Stimulated activated CD8-positive, alpha-beta memory T cell treated with anti-CD3 and anti-CD28 coated beads, Interleukin-7, amount 100 ng/mL, for 24 hours (primary cell): Measurements from ENCODE around the gene CLSTN2.

Experiments
- DNase-seq: peaks from one replicate; pipeline ENCODE4 v3.0.0-alpha.2; 2020; ENCODE audit warnings: low read depth

The CLSTN2 gene

DNA sequence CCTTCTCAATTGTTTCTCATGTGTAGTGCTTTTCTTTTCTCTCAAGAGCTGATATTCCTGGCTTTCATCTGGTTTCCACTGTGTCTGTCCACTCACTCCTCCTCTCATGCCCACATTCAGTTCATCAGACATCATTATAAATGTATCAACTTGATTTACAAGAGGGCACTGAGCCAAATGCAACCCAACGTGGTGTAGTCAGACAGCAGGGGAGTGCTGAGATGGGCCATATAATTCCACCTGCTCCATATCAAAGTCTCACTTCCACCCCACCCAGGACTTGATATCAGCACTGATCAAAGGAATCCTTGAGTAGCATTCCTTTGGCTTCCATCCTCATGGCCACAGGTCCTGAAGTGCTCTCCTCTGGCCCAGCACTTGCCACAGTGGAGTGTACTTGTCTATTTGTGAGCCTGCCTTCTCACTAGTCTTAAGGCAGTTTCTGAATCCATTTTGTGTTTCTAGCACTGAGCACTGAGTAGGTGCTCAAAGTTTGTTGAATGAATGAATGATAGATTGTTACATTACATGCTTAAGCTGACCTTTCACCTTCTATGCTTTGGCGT is 252.8 kb downstream of the CLSTN2 start:
- DNase-seq, result no peak

DNA sequence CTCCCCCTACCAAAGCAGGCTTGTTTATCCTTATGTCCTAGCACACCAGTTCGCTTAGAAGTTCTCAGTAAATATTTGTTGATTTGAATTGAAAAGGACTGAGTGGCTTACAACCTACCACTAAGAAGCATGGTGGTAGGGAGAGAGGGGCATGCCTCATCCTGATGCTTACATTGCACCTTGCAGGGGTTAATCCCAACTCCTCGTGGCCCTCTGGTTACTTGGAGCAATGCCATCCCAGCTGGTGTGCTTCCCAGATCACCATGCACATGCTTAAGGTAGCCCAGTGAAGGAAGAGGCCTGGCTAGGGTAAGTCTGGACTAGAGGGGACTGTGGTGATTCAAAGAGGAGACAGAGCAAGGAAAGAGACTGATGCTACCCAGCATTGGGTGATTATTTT is 253.3 kb downstream of the CLSTN2 start:
- DNase-seq, result no peak

DNA sequence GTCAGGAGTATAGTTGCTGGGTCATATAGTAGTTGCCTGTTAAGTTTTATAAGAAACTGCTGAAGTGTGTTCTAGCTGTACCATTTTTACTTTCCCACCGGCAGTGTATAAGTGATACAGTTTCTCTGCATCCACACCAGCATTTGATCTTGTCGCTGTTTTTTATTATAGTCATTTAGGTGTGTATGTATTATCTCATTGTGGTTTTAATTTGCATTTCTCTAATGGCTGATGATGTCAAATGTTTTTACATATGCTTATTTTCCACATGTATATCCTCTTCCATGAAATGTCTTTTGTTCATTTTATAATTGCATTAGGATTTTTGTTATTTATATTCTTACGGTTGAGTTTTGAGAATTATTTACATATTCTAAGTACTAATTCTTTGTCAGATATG is 254.3 kb downstream of the CLSTN2 start:
- no peak for DNase-seq

DNA sequence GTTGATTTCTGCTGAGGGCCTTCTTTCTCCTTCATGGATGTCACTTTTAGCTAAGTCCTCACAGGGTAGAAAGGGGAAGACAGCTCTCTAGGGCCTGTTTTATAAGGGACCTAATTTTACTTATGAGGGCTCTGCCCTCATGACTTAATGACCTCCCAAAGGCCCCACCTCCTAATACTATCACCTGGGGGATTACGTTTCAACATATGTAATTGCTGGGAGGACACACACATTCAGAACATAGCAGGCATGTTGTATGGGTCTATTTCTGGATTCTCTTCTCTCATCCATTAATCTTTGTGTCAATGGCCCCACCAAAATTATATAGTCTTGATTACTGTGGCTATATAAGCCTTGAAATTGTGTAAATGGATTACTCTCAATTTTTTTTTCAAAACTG is 255.0 kb downstream of the CLSTN2 start:
- no peak for DNase-seq

DNA sequence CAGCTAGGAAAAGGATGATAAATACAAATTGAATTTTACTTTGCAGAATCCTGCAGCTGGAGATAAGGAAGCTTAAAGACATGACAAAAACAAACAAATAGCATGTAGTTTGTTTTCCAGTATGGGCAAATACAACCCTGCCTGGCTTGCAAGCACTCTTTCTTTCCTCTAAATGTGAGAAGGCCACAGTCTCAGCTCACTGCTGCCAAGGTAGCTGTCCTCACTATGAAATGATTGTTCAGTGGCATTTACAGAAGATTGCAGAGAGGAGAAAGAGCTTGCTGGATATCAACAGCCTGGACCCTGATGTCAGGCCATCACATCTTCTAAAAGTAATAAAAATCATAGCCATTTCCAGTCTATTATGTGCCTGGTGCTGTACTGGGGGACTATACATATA is 262.0 kb downstream of the CLSTN2 start:
- no peak for DNase-seq

DNA sequence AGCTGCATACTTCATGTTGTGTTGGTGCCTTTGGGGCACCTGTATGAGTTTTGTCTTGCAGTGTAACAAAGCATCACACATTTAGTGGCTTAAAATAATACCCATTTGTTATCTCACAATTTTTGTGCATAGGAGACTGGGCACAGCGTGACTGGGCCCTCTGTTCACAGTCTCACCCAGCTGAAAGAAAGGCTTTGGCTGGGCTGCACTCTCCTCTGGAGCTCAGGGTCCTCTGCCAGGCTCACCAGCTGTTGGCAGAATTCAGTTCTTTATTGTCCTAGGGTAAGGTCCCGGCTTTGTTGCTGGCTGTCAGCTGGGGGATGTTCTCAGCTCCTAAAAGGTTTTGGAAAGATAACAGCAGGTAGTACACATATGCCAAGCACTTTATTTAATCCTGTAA is 263.3 kb downstream of the CLSTN2 start:
- DNase-seq, result no peak

DNA sequence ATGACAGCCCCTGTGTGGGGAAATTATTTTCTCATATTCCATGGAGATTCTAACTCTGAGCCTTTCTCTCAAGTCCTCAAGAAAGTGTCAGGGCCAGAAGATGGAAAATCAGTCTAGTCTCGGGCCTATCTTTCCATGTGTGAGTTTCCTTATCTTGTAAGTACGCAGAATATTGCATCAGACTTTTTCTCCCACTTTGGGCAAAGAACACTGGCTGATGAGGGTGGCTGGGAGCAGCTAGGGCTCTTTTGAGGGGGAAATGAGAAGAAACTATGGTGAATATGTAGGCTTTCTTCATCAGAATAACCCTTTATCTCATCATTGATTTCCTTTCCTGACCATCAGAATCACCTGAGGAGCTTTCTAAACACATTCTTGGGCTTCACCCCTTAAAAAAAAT is 264.0 kb downstream of the CLSTN2 start:
- no peak for DNase-seq

DNA sequence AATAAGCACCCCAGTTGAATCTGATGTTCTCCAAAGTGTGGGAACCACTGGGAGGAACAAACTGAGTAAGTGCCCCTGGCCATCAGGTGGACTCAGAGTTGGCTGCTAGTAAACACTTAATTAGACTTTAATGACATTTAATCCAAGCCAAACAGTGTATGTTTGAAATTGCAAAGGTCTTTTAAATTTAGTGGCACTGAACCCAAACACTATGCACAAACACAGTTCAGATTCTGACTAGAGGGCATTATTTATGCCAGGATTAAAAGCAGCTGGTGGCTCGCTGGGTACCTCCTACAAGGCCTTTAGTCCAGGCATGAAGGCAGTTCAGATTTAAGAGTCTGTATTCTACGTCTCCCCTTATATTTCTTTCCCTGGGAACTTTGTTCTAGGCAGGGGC is 264.8 kb downstream of the CLSTN2 start:
- DNase-seq, result no peak

DNA sequence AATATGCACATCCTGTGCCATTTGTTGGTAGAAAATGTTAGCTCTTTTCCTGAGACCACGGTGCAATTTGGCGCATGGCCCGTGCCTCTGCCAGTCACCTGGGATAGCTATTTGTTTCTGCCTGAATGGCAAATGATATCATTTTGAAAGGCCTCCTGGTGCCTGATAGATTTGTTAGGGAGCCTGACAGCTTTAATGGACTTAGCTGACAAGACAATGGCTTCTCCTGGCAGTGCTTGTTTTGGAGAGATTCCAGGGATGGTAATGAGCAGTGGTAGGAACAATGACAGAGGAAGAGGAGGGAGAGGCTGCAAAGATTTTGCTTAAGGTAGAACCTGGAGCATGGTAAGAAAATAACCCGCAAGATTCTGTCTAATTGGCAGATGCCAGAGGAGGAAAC is 268.5 kb downstream of the CLSTN2 start:
- DNase-seq, result no peak

DNA sequence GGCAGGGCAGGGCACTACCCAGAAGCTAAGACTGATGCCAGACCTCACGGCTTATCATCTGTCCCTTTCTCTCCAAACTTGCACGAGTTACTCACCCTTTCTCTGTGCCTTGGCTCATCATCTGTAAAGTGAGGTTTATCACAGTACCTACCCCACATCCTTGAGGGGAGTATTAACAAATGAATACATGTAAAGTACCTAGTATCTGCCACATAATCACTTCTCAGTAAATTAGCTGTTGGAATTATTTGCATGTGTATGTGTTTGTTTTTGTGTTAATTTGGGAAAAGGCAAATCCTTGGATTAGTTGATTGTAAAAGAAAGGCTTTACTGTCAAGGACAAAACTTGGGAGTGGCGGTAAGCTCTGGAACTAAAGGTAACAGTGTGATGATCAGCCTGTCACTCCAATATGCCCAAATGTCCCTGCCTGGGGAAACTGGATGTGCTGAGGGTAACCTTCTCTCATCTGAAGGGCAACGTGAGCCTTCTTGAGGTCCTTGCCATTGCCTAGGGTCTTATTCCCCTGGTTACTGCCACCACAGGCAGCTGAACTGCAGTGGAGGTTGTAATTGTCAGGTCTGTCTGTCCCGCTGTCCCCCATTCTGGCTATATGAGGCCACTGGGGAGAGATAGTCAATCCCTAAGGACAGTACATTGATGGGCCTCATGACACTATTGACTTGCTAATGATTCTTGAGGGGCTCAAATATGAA is 269.4 kb downstream of the CLSTN2 start:
- DNase-seq, result no peak

DNA sequence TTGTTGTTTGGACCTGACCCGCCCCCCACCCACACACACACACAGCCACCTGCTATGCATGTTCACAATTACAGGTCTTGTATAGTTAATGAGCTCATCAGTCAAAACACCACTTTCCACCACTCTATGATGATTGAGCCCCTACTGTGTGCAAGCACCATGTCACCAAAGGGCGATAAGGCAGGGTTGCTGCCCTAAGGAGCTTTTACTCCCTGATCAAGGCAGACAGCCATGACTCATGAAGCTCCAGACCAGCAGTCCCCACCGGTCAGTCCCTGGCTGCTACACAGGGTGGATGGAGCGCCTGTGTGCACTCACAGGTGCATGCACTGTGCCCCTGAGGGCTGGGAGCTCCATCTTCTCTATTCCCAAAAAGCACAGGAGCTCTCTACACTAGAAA is 270.6 kb downstream of the CLSTN2 start:
- no peak for DNase-seq

DNA sequence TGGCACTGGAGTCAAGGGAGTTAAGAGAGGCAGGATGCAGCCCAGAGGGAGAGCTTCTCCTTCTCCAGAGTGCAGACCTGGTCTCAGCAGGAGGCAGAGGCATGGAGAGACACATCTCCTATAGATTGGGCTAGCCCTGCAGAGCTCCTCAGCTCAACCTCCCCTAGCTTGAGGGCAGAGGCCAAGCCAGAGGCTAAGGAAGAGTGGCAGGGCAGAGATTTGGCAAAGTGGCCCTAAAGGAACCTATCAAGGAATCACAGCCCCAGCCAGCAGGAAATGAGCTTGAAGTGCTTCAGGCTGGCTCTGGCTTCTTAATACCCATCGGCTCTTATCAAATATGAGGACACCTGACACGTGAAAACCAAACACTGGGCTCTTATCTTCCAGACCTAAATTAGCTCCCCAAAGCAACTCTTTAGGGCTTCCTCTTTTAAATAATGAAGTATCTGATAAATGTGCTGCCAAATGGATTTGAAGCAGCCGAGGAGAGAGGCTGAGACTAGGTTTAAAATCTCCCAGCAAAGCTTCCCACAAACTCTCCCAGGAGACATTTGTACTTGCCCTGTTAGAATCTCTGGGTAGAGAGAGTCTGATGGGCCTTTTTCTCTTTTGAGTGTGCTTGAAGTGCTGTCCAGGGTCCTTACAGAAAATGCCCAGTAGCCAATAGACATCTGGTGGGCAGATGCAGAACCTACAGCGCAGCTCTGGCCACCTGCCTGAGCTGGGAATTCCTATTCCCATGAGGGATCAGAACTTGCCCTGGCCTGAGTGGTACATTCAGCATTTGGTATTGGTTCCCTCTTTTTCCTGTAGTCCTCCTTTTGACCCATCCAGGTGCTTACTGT is 271.4 kb downstream of the CLSTN2 start:
- no peak for DNase-seq

DNA sequence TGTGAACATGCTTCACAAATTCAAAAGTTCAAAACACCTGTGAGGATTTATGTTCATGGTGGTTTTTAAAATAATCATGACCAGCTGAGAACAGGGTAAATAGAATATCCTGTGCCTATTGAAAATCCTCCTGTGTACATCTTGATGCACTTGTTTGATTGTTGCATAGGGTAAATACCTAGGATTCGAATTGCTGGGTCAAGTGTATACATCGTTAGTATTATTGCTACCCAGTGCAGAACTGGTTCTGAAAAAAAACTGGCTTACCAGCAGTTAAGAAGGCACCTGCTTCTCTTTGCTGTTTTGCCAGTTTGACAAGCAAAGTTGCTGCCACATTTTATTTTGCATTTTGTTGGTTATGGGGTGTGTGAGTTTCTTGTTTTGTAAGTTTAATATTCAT is 272.6 kb downstream of the CLSTN2 start:
- DNase-seq, result no peak

DNA sequence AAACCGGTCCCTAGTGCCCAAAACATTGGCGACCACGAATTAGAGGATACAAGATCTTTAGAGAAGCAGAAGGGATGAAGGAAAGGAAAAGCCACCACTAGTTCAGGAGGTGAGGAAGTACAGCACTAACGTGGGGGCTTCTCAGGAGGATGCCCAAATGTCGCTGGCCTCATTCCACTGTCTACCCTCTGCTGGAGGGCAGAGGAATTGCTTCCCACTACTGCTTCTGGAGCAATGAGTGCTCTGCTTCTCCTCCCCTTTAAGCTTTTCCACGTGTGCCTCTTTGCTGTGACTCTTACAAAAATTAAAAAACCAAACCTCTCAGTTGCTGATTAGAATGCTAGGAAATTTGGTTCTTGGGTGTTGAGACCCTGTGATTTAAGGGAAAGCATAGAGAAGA is 281.3 kb downstream of the CLSTN2 start:
- DNase-seq, result no peak

DNA sequence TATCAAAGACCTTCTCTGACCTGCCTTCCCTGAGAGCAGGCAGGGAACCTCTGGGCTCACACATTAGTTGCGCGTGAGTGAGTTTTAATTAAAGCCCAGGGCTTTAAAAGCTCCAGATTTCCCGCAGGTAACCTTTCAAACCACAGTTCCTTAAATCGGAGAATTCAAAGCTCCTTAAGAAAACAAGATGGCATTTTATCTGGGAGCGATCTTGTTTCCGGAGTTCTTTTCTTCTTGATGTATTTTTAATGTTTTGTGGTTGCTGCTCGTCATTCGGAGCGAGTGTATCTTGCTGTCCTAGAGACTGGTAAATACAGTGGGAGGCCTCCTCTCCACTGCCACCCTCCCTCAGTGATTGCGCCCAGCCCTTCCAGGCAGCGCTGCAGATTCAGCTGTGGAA is 284.3 kb downstream of the CLSTN2 start:
- no peak for DNase-seq

DNA sequence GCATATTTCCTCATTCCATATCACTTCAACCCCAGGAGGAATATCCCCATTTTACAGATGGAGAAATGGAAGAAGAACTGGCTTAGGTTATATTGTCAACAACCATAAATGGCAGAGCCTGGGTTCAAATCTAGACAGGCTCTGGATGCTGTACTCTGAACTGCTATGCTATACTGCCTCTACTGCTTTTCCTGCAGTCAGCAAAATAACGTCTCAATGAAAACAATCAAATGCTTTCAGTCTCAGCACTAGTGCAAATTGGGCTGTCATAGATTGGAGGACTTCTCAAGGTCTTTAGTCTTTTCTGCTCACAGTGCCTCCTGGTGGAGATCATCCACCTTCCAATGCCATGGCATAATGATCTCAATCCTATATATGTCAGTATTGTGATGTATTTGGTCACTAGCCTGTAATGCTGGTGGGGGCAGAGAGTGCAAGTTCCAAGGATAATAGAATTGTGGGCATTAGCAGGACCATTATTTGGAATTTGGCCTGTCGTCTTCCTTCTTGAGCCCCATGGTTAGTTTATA is 285.0 kb downstream of the CLSTN2 start:
- no peak for DNase-seq

DNA sequence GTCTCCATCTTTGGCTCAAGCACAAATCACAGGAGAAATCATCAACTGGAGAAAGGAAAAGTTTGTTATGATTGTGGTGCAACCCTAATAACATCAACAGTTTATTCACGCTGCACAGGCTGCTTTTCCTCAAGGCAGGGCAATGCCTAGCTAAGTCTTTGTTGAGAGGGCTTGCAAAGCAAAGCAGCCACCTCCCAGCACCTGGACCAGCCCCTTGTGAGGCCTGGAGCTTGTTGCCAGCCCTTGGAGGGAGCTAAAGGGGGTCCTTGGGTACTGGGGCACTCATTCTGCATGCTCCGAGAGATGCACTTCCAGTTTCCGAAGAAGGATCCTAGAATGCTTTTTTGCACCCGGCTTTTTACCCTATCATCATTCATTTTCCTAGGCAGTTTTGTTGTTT is 288.2 kb downstream of the CLSTN2 start:
- DNase-seq, result no peak

DNA sequence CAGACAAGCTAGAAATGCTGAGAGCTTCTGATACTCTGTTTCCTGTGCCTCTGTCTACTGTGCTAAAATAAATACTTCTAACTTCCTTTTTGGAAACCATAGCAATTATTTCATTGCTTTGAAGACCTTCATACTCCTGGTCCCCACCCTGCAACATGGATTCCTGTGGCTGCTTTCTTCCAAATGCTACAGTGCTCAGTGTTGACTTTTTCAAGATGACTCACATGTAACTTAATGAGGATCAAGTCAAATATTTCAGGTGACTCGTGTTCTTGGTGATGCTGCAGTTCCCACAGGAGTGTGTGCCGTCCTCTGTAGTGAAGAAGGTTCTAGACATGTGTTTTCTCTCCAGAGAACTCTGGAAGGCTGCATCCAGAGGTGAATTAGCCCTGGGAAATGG is 288.6 kb downstream of the CLSTN2 start:
- DNase-seq, result no peak

DNA sequence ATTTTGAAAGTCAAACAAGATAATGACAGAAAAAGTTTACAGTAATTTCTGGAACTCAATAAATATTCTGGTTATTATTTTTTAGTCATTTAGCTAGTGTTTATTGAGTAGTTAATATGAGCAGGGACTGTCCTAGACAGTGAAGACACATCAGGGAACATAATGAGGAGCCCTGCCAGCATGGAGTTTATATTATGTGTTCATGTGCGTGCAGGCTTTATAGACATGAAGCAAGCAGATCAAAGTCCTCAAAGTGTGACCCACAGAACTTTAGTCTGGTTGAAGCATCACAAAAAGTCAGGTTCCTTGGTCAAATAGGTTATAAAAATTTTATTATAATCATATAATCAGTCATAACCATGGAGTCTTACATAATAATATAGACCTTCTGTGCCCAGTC is 289.3 kb downstream of the CLSTN2 start:
- no peak for DNase-seq

DNA sequence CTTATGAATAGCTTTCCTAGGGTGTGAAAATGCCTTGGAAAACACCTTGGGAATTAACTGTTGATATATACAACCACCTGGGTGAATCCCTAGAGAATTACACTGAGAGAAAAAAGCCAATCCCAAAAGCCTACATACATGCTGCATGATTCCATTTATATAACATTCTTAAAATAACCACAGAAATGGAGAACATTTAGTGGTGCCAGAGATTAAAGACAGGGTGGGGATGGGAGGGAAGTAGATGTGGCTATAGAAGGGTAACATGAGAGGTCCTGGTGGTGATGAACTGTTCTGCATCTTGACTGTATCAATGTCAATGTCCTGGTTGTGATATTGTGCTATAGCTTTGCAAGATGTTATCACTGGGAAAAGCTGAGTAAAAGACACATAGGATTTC is 291.0 kb downstream of the CLSTN2 start:
- no peak for DNase-seq

DNA sequence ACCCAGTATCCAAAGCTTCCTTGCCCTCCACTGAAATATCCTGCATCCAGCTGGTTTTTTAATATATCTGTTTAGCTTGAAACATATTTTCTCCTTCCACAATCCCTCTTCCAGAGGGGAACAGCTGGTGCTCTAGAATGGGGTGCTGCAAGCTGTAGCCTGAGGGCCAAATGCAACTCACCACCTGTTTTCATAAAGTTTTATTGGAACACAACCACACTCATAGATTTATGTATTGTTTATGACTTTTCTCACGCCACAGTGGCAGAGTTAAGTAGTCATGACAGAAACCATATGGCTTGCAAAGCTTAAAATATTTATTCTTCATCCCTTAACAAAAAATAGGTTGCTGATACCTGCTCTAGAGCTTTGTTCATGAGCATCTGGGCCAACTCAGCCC is 298.7 kb downstream of the CLSTN2 start:
- no peak for DNase-seq

DNA sequence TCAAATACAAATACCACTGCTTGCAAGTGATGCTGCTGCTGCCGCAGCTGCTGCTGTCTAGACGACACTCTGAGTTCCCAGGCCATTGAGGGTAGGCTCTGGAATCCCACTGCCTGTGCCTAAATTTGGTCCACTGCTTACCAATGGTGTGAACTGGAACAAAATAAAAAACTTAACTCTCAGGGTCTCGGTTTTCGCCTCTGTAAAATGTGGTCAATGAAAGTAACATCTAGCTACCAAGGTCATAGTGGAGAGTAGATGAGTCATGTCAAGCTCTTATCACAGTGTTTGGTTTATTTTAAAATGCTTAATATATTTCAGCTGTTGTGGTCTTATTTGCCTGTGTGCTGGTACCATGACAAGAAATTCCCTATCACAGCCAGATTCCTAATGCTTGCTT is 299.3 kb downstream of the CLSTN2 start:
- no peak for DNase-seq

DNA sequence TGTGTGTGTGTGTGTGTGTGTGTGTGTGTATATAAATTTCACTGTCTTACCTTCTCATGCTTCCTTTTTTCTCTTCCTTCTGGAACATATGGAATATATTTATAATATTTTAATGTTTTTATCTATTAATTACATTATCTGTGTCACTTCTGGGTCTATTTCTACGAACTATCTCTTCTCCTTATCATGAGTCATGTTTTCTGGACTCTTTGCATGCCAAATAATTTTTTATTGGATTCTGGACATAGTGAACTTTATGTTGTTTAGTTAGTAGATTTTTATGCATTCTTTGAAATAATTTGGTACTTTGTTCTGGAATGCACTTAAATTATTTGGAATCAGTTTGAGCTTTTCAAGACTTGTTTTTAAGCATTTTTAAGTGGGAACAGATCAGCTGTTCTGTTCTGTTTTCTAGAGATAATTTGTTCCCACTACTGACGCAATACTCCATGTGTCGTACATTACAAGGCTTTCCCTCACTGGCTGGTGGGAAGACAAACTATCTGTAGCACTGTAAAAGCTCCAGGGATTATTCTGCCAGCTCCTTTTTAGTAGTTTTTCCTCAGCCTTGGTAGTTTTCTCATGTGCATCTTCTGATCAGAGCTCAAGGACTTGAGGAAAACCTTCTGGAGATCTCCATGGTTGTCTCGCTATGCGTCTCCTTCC is 302.0 kb downstream of the CLSTN2 start:
- DNase-seq, result no peak
